Peyer's patch (tissue), 4 donors: Measurements from ENCODE around the gene ZNF605.
"Not testable (repeated sequence)": the region's sequence is repeated elsewhere in the genome, so short reads cannot be mapped to it uniquely, and the experiment has no call there.

ENCODE experiments used
- POLR2A ChIP-seq, 2 donors: fragments of 450-650 bp; IDR thresholded peaks; one replicate each; pipeline ENCODE4 v1.5.1; 2017; ENCODE audit warnings: antibody characterized with exemption in 2 of 2, mild to moderate bottlenecking in 2 of 2, moderate library complexity in 2 of 2
- TF ChIP-seq, protein P1 (sequence below), 6 experiments: fragments of 450-650 bp in 4 of 6; fragments of 200-600 bp in 2 of 6; sonication (generic) in 1 of 6; IDR thresholded peaks; one replicate each; pipeline ENCODE4 v1.5.1; 2017 to 2019; ENCODE audit warnings: antibody characterized with exemption in 6 of 6, mild to moderate bottlenecking in 3 of 6, moderate library complexity in 1 of 6

DNA sequence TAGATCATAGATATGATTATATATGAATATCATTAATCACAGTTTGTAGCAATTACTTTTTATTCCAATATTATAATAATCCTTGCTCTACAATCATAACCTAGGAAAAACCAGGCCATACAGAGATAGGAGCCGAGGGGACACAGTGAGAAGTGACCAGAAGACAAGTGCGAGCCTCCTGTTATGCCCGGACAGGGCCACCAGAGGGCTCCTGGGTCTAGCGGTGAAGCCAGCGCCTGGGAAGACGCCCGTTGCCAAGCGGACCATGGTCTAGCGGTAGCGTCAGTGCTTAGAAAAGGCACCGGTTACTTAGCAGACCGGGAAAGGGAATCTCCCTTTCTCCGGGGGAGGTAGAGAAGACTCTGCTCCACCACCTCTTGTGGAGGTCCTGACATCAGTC, 20.8 kb upstream of the ZNF605 start:
- not testable (repeated sequence) for TF ChIP-seq POLR2A (IDR thresholded peaks at IDR 0.05)
- TF ChIP-seq, protein P1, sequence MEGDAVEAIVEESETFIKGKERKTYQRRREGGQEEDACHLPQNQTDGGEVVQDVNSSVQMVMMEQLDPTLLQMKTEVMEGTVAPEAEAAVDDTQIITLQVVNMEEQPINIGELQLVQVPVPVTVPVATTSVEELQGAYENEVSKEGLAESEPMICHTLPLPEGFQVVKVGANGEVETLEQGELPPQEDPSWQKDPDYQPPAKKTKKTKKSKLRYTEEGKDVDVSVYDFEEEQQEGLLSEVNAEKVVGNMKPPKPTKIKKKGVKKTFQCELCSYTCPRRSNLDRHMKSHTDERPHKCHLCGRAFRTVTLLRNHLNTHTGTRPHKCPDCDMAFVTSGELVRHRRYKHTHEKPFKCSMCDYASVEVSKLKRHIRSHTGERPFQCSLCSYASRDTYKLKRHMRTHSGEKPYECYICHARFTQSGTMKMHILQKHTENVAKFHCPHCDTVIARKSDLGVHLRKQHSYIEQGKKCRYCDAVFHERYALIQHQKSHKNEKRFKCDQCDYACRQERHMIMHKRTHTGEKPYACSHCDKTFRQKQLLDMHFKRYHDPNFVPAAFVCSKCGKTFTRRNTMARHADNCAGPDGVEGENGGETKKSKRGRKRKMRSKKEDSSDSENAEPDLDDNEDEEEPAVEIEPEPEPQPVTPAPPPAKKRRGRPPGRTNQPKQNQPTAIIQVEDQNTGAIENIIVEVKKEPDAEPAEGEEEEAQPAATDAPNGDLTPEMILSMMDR (IDR thresholded peaks at IDR 0.05), result peak in 2 of 6 experiments; percentile 6 to 10
